Neuron (in vitro differentiated cells): ENCODE data around the gene CCDC3.
"Not testable (repeated sequence)": the region's sequence is repeated elsewhere in the genome, so short reads cannot be mapped to it uniquely, and the experiment has no call there.

Source experiments
- H2AFZ ChIP-seq: one replicate; pipeline ENCODE4 v1.6.1; 2013; ENCODE audit warnings: low read depth, mild to moderate bottlenecking, inconsistent platforms, low read length, moderate library complexity
- H3K27me3 ChIP-seq: one replicate; pipeline ENCODE4 v1.6.1; 2013; ENCODE audit warnings: low read length; ENCODE audit not compliant: insufficient read depth
- H3K36me3 ChIP-seq: one replicate; pipeline ENCODE4 v1.6.1; 2013; ENCODE audit warnings: low read length; ENCODE audit not compliant: insufficient read depth
- H3K4me1 ChIP-seq: one replicate; pipeline ENCODE4 v1.6.1; 2013; ENCODE audit warnings: low read length; ENCODE audit not compliant: insufficient read depth
- H3K4me3 ChIP-seq: 2 replicates; pipeline ENCODE4 v1.5.1; 2013; ENCODE audit warnings: mild to moderate bottlenecking, low read length, moderate library complexity
- H3K9me3 ChIP-seq: one replicate; pipeline ENCODE4 v1.6.1; 2013; ENCODE audit warnings: low read length

Gene CCDC3

DNA sequence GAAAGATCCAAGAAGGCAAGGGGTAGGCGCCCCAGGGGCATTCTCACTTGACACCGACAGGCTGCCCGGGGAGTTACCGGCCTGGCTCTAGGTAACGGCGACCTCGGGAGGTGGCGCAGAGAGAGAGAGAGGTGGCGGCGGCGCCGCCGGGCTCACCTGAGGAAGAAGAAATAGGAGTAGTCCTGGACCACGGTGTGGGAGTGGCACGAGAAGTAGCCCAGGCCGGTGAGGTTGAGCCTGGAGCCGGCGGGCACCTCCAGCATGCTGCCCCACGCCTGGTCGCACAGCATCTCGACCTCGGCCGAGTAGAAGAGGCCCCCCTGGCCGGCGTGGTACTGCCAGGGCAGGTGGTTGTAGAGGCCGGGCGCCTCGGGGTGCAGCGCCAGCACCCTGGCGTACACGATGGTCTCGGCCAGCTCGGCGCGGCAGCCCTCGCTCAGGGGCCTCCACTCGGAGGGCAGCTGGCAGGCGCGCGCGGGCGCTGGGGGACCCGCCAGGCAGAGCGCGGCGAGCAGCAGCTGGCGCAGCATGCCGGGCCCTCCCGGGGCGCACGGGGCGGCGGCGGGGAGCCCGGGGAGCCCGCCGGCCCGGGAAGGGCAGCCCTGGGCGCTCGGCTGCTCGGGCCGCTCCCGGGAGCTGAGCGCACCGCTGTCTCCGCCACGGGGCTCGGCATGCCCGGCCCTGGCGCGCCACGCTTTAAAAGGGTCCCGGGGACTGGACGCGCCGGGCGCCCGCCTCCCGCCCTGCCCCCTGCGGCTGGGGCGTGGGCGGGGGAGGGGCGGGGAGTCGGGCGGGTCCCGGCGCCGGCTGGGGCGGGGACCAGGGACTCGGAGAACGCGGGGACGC, at the start of gene CCDC3:
Gene CCDC3 (minus strand): TSS at position 673 of the 846 bp plus-strand sequence. CDS start 143 bp downstream, at position 530.
- peak within 1 kb of the TSS; percentile 25 for H3K4me3 ChIP-seq
- H3K36me3 ChIP-seq = no peaks in the 10 kb centered on the region
- H3K9me3 ChIP-seq = peaks cover 2% of the 10 kb centered on the region
- H2AFZ ChIP-seq = no peak within 1 kb of the TSS
- peaks cover 5% of the 10 kb centered on the region for H3K4me1 ChIP-seq
- H3K27me3 ChIP-seq = peaks cover 61% of the 10 kb centered on the region

DNA sequence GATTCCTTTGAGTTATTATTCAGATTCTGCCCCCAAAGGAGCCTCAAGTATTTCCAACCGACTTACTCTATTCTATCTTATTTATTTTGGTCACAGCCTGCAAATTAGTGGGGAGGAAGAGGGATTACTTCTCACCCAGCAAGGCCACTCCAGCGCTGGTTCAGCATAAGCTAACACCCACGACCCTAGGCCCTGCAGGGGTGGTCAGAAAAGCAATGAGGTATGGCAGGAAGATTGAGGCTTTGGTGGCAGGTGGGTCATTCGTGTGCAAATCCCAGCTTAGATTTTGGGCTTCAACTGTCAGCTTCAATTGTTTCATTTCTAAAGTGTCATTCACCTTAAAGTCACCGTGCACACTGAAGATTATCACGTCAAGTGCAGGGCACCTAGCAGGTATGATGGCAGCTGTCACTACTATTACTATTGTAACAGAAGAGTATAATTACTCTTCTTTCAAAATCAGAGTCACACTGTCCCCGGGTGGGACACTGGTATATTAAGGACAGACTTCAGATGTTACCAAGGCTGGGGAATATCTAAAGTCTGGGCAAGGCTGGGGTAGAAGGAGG, 49.7 kb upstream of the CCDC3 start:
- H3K36me3 ChIP-seq = no peaks in the 10 kb centered on the region
- H3K9me3 ChIP-seq = no peaks in the 10 kb centered on the region
- no peak overlapping the region for H3K4me3 ChIP-seq
- H3K4me1 ChIP-seq = no peaks in the 10 kb centered on the region
- H3K27me3 ChIP-seq = peaks cover 2% of the 10 kb centered on the region
- no peak overlapping the region for H2AFZ ChIP-seq

DNA sequence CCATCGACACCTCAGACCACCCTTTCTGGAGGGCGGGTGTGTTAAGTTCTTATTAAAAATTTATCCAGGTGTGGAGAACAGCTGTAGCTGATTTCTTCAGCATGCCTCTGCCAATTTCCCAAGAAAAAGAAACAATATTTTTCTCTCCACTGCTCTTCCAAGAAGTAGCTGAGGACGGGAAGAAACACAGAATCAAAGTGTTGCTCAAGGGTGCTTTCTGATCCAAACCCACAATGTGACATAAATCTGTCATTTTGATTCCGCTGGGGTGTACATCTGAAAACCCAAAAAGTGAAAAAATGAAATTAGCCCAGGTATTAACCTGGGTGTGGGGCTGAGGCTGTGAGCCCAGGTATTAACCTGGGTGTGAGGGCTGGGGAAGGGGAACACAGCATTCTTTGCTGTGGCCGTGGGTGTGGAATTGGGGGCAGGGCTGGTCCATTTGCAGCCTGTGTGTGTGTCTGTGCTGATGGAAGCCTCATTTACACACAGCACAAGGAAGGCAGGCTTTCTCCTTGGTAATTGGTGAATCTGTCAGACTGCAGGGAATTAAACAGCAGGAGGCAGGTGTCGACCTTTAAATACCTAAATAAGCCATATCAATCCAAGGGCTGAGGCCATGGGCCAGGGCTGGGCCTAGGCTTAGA, 48.4 kb upstream of the CCDC3 start:
- Histone ChIP-seq H2AFZ (no peak overlapping the region), H3K4me1 (no peaks in the 10 kb centered on the region), H3K4me3 (no peak overlapping the region), H3K9me3 (no peaks in the 10 kb centered on the region), H3K27me3 (peaks cover 2% of the 10 kb centered on the region), H3K36me3 (no peaks in the 10 kb centered on the region)

DNA sequence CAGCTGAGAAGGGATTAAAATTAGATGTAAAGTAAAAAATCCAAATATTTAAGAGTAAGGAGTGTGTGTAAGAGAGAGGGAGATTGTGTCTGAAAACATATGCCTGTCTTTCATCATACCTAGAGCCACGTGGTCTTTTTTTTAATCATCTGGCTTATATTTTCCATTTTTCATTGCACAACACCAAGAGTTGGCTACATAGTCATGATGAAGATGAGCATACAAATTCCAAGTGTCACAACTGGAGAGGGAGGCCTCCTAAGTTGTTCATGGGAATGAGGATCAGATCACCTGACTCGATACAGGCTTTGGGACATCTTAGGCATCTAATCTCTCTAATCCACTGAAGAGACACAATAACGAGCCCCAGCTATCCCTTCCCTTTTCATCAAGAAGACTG, 47.2 kb upstream of the CCDC3 start:
- Histone ChIP-seq H3K4me3 (no peak overlapping the region), H3K9me3 (no peaks in the 10 kb centered on the region), H3K27me3 (peaks cover 2% of the 10 kb centered on the region), H3K4me1 (no peaks in the 10 kb centered on the region), H2AFZ (no peak overlapping the region), H3K36me3 (no peaks in the 10 kb centered on the region)

DNA sequence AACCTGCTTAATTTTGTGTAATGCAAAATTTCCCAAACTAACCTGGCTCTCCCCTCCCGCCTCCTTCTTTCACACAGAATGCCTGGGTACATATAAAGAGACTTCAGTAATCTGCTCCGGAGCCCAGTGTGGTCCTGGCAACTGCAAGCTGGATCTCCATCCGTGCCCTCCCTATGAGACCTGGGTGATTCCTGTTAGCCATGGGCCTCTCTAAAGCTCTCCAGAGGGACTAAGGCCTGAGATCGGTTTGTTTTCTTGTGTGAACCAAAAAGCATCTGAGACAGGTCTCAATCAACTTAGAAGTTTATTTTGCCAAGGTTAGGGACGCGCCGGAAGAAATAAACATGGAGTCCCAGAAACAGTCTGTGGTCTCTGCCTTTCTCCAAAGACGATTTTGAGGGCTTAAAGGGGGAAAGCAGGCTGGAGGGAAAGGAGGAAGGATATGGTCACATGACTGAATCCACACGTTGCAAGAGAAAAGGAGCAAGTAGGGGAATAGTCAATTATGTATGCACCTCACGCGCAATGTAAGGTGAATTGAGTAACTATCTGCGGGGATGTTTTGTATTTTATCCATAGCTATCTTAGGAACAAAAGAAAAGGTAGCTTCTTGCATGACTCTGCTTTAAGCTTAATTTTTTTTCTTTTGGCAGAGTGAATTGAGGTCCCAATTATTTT, 46.2 kb upstream of the CCDC3 start:
- H3K4me3 ChIP-seq = no peak overlapping the region
- no peak overlapping the region for H2AFZ ChIP-seq
- no peaks in the 10 kb centered on the region for H3K9me3 ChIP-seq
- H3K4me1 ChIP-seq = no peaks in the 10 kb centered on the region
- peaks cover 2% of the 10 kb centered on the region for H3K27me3 ChIP-seq
- H3K36me3 ChIP-seq = no peaks in the 10 kb centered on the region

DNA sequence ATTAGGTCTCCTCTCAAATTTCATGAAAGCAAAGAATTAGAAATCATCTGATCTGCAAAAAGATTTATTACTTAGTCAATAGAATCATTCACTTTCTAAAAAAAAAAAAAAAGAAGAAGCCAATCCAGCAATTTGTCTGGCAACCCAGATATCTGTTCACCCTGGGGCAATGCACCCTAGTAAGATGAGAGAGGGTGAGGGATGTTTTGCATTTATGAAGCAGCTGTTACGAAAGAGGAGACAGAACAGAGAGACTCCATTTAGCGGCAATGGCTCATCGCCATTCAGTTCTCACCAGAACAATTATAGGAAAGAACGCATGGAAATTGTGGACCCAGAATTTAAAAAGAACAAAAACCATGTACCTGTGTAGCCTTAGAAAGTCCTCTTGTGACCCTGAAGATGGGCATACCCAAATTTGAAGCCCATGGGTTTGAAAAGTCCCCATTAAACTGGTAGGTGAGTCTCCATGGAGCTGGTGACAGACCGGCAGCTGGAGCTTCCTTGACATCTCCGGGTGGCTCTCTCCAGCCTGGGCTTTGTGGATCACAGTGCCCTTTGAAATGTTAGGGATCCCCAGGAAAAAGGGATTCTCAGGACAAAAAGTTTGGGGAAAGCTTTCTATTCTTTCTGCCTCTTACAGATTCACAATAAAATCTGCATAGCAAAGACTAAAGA, 45.5 kb upstream of the CCDC3 start:
- no peaks in the 10 kb centered on the region for H3K36me3 ChIP-seq
- no peak overlapping the region for H3K4me3 ChIP-seq
- H3K9me3 ChIP-seq = no peaks in the 10 kb centered on the region
- H3K4me1 ChIP-seq = no peaks in the 10 kb centered on the region
- no peak overlapping the region for H2AFZ ChIP-seq
- peaks cover 2% of the 10 kb centered on the region for H3K27me3 ChIP-seq

DNA sequence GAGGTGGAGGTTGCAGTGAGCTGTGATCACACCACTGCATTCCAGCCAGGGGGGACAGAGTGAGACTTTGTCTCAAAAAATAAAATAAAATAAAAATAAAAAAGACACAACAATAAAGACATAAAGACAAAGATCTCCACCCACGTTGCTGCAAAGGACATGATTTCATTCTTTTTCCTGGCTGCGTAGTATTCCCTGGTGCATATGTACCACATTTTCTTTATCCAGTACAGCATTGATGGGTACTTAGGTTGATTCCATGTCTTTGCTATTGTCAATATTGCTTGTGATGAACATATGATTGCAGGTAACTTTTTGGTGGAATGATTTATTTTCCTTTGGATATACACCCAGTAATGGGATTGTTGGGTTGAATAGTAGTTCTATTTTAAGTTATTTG, 42.0 kb upstream of the CCDC3 start:
- no peak overlapping the region for H3K4me3 ChIP-seq
- no peaks in the 10 kb centered on the region for H3K4me1 ChIP-seq
- H3K36me3 ChIP-seq = no peaks in the 10 kb centered on the region
- H3K27me3 ChIP-seq = no peaks in the 10 kb centered on the region
- H3K9me3 ChIP-seq = no peaks in the 10 kb centered on the region
- no peak overlapping the region for H2AFZ ChIP-seq

DNA sequence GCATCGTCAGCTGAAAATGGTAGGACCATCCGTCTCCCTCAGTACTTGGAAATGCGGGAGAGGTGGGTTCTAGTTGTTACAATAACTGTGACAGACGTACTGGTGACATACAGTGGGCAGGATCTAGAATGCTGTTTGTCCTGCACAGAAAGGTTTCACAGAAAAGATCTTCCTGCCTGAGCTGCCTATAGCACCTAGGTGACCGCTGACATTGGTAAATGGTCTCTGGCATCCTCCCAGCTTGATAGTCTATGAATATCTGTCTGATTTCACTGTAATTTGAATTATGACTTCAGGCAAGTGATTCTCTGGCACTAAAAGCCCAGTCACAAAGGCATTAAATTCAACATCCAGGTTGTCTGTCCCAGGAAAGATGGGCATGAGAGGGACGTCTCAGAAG, 38.2 kb upstream of the CCDC3 start:
- Histone ChIP-seq H3K4me1 (no peaks in the 10 kb centered on the region), H3K9me3 (no peaks in the 10 kb centered on the region), H3K27me3 (no peaks in the 10 kb centered on the region), H3K36me3 (no peaks in the 10 kb centered on the region), H3K4me3 (no peak overlapping the region), H2AFZ (no peak overlapping the region)

DNA sequence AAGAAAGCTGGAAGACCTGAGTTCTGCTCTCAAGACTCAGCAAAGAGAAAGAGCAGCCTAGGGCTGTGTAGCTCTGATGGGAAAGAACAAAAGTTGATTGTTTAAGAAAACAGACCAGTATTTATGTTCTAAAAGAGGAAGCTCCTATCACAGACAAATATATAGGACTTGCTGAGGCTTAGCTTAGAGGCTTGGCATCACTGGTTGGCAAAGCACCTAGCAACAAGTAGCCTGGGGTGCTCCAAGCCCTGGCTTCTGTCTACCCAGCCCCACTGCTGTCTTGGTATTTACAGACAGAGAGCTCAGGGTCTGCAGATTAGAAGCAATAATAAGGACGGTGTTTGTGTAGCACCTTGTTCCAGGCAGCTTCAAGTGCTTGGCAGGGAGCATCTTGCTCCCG, 36.9 kb upstream of the CCDC3 start:
- no peaks in the 10 kb centered on the region for H3K36me3 ChIP-seq
- H3K4me3 ChIP-seq = no peak overlapping the region
- H3K4me1 ChIP-seq = no peaks in the 10 kb centered on the region
- H3K9me3 ChIP-seq = no peaks in the 10 kb centered on the region
- no peaks in the 10 kb centered on the region for H3K27me3 ChIP-seq
- no peak overlapping the region for H2AFZ ChIP-seq

DNA sequence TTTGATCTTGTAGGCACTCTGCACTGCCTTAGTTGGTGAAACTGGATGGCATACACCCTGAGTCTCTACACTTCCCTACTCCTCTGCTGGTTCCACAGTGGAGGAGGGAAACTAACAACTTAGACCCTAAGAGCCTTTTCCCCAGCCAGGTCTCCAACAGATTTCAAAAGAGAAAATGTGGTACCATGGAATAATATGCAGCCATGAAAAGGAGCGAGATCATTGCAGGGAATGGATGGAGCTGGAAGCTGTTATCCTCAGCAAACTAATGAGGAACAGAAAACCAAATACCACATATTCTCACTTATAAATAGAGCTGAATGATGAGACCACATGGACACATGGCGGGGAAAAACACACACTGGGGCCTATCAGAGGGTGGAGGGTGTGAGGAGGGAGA, 36.3 kb upstream of the CCDC3 start:
- Histone ChIP-seq H3K36me3 (no peaks in the 10 kb centered on the region), H3K4me1 (no peaks in the 10 kb centered on the region), H3K4me3 (no peak overlapping the region), H2AFZ (no peak overlapping the region), H3K9me3 (no peaks in the 10 kb centered on the region), H3K27me3 (no peaks in the 10 kb centered on the region)

DNA sequence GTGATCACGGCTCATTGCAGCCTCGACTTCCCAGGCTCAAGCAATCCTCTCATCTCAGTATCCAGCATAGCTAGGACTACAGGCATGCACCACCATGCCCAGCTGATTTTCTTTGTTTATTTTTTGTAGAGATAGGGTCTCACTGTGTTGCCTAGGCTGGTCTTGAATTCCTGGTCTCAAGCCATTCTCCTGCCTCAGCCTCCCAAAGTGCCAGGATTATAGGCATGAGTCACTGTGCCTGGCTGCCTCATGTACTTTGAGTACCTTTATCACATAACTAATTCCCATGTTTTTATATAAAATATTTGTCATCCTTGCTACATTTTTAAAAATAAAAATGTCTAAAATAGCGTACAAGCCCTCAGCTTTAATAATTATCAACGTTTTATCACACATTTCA, 35.3 kb upstream of the CCDC3 start:
- no peaks in the 10 kb centered on the region for H3K4me1 ChIP-seq
- no peaks in the 10 kb centered on the region for H3K9me3 ChIP-seq
- no peaks in the 10 kb centered on the region for H3K27me3 ChIP-seq
- H3K4me3 ChIP-seq = no peak overlapping the region
- no peak overlapping the region for H2AFZ ChIP-seq
- H3K36me3 ChIP-seq = no peaks in the 10 kb centered on the region

DNA sequence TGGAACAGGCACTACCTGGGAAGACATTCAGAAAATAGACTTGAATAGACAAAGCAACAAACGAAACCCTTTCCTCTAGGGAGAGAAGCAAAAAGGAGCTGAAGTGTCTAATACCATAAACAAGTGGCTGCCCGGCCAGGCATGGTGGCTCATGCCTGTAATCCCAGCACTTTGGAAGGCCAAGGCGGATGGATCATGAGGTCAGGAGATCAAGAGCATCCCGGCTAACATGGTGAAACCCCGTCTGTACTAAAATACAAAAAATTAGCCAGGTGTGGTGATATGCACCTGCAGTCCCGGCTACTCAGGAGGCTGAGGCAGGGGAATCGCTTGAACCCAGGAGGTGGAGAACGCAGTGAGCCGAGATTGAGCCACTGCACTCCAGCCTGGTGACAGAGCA, 34.2 kb upstream of the CCDC3 start:
- H3K4me1 ChIP-seq, H2AFZ ChIP-seq, H3K4me3 ChIP-seq, H3K27me3 ChIP-seq, H3K9me3 ChIP-seq, H3K36me3 ChIP-seq: not testable (repeated sequence)

DNA sequence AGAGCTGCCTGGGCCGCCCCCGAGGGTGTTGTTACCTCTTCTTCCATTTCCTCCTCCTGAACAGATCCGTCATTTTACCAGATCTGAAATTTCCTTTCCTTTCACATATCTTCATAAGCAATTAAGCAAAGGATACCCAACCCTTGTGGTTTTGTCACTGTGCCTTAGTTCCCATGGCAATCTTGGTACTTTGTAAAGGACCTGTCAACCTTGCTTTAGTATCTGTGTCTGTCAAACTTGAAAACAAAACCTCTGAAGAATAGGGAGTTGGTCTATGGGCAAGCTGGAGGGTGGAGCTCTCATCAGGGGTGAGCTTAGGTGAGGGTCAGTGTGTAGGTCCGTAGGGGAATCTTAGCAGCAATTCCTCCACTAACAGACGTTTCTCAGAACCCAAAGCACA, 25.4 kb upstream of the CCDC3 start:
- no peaks in the 10 kb centered on the region for H3K27me3 ChIP-seq
- peaks cover 5% of the 10 kb centered on the region for H3K4me1 ChIP-seq
- H3K36me3 ChIP-seq = no peaks in the 10 kb centered on the region
- no peak overlapping the region for H2AFZ ChIP-seq
- no peak overlapping the region for H3K4me3 ChIP-seq
- peaks cover 3% of the 10 kb centered on the region for H3K9me3 ChIP-seq
